HuH-7 (cell line): ENCODE data around the gene VPS8.

Source experiments
- DNase-seq: peaks from one replicate; pipeline ENCODE4 v3.0.0; 2011; ENCODE audit warnings: low spot score

VPS8 gene

GRCh38 chr3:185089751-185090150, 277.8 kb downstream of the VPS8 start:
- DNase-seq, result no peak

GRCh38 chr3:185090811-185091210, 278.8 kb downstream of the VPS8 start:
- no peak for DNase-seq

DNA sequence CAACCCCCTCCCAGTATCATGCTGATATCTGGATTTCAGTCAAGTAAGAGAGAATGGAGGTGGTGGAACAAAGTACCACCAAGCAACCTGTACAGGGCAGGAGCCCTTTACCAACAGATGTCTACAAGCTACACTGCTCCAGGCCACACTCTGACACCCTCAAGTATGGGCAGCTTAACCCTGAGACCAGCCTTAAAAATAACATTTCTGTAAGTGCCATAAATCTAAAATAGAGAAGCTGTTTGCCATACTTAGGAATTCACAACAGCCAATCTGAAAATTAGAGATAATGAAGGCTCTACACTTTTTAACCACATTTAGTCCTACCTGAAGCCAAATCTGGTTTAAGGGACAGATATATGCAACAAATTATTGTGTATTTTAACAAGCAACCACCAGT, 281.1 kb downstream of the VPS8 start:
- no peak for DNase-seq

- no peak for DNase-seq
Measured at GRCh38 chr3:185094697-185095096, 282.7 kb downstream of the VPS8 start.
